ENCODE results near the gene C12orf76. TPM values are rescaled to one million over a fixed set of nuclear protein-coding genes. Genes with fewer than 3 reads are reported as not detected.

C12orf76 gene
- total RNA-seq, 1 experiment from 2014 or later = 14.2 TPM

GRCh38 chr12:109997393-109997792, 50.9 kb downstream of the C12orf76 start:
- no peaks in the 10 kb centered on the region for H3K9me3 Mint-ChIP-seq (ENCODE audit: low read depth, unreplicated experiment)
- BruUV-seq (replicated peaks) = no TSS peak
- CTCF ChIA-PET = no interaction called here

DNA sequence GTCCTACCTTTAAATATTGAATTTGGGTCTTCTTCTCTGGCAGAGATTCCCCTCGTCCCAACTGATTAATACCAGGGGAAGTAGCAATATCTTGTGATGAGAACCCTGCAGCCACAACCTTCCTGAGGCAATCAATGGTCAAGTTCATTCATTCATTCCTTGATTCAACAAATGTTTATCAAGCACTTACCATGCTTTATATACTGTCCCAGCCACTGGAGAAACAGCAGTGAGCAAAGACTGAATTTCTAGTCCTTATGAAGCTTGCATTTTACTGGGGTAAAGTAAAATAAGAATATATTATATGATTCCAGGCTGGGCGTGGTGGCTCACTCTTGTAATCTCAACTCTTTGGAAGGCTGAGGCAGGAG, 51.9 kb downstream of the C12orf76 start:
- Mint-ChIP-seq H3K4me3 (ENCODE audit: low read depth, unreplicated experiment) (peak overlapping the region; percentile 92), H3K36me3 (ENCODE audit: insufficient read depth, unreplicated experiment) (peaks cover 39% of the 10 kb centered on the region), H3K27ac (ENCODE audit: unreplicated experiment) (peak overlapping the region; percentile 50), H3K9me3 (ENCODE audit: low read depth, unreplicated experiment) (no peaks in the 10 kb centered on the region), H3K27me3 (ENCODE audit: unreplicated experiment) (no peaks in the 10 kb centered on the region), H3K4me1 (ENCODE audit: low read depth, unreplicated experiment) (peaks cover 23% of the 10 kb centered on the region)
- BruUV-seq (replicated peaks) = no TSS peak
- CTCF ChIA-PET = interaction anchor here (0.7 kb wide), 1 partner anchor 435 kb away, joined by 4 read pairs; no protein-coding TSS in a partner anchor
- intact Hi-C loops (cut with micrococcal nuclease; ENCODE audit: unreplicated experiment) = loop anchor here (5.0 kb wide), 1 partner anchor 44 kb away; no protein-coding TSS in a partner anchor
- TF ChIP-seq CTCF (IDR thresholded peaks at IDR 0.05; ENCODE audit: unreplicated experiment) = no peak
- DNase-seq = no peak

More at GRCh38 chr12:109997393-109997792, 50.9 kb downstream of the C12orf76 start:
- H3K27me3 Mint-ChIP-seq (ENCODE audit: unreplicated experiment) = no peaks in the 10 kb centered on the region
- peaks cover 25% of the 10 kb centered on the region for H3K4me1 Mint-ChIP-seq (ENCODE audit: low read depth, unreplicated experiment)
- no peak for DNase-seq
- TF ChIP-seq CTCF (IDR thresholded peaks at IDR 0.05; ENCODE audit: unreplicated experiment) = no peak
- H3K27ac Mint-ChIP-seq (ENCODE audit: unreplicated experiment) = no peak overlapping the region
- peak overlapping the region; percentile 97 for H3K4me3 Mint-ChIP-seq (ENCODE audit: low read depth, unreplicated experiment)
- intact Hi-C loops (cut with micrococcal nuclease; ENCODE audit: unreplicated experiment) = loop anchor here (5.0 kb wide), 1 partner anchor 45 kb away; no protein-coding TSS in a partner anchor
- H3K36me3 Mint-ChIP-seq (ENCODE audit: insufficient read depth, unreplicated experiment) = peaks cover 39% of the 10 kb centered on the region

DNA sequence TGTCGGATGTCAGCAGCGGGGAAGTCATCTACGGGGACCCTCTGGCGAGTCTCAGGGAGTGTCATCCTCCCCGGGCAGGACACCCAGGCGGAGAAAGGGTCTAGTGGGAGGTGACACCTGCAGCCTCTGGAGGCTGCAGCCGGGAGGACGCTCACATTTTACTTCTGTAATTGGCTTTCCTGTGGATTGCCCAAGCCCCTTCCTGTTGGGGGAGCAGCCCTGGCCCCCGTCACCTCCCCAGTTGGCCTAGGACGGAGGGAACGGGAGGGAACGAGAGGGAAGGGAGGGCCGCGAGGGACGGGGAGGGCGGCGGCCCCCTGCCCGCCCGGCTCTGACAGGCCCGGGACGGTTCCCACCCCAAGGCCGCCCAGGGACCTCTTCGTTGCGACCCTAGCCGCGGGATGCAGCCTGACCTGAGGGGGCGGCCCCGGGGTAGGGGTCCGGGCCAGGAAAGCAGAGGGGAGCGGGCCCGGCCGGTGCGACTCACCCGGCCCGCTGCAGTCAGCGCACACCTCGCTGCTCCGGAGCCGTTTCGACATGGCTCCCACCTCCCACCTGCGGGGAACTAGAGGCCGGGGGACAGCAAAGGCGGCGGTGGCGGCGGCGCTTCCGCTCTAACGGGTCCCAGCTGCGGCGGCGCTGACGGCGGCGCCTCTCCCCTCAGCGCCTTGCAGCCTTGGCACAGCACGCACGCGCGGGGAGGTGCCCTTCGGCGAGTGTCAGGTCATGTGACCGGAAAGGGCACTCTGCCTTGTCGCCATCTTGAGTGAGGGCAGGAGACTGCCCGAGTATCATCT, 52.4 kb downstream of the C12orf76 start, which contains the start of gene GIT2:
Gene GIT2 (minus strand): TSS at position 683 of the 797 bp plus-strand sequence. CDS start 144 bp downstream, at position 539.
- Mint-ChIP-seq H3K4me3 (ENCODE audit: low read depth, unreplicated experiment) (peak within 1 kb of the TSS; percentile 92), H3K27me3 (ENCODE audit: unreplicated experiment) (no peaks in the 10 kb centered on the region), H3K27ac (ENCODE audit: unreplicated experiment) (peak within 1 kb of the TSS; percentile 82), H3K36me3 (ENCODE audit: insufficient read depth, unreplicated experiment) (peaks cover 39% of the 10 kb centered on the region), H3K9me3 (ENCODE audit: low read depth, unreplicated experiment) (no peaks in the 10 kb centered on the region), H3K4me1 (ENCODE audit: low read depth, unreplicated experiment) (peaks cover 23% of the 10 kb centered on the region)
- DNase-seq = peak; percentile 95
- CTCF ChIA-PET = interaction anchor here (0.6 to 0.7 kb wide), 2 partner anchors 59 to 435 kb away, joined by 3 to 4 read pairs; no protein-coding TSS in a partner anchor
- peak; percentile 10 for TF ChIP-seq CTCF (IDR thresholded peaks at IDR 0.05; ENCODE audit: unreplicated experiment)
- BruUV-seq (replicated peaks) = no TSS peak
- intact Hi-C loops (cut with micrococcal nuclease; ENCODE audit: unreplicated experiment) = loop anchor here (5.0 kb wide), 1 partner anchor 44 kb away; no protein-coding TSS in a partner anchor

DNA sequence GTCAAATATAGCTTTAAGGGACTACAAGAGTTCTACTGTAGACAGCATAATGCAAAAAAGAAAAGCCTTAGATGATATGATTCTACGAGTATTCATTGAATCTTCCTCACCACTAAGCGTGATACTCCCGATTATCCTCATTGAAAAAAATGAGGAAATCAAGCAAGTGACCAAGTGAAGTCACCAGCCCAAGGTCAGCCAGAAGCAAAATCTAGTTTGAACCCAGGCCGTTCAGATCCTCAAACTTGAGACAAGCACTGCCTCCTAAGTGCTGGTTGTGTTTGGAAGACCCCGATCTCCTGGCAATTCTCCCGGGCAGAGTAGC, 53.0 kb downstream of the C12orf76 start:
- intact Hi-C loops (cut with micrococcal nuclease; ENCODE audit: unreplicated experiment) = loop anchor here (5.0 kb wide), 1 partner anchor 43 kb away; no protein-coding TSS in a partner anchor
- no peak for DNase-seq
- CTCF ChIA-PET = interaction anchor here (0.6 kb wide), 1 partner anchor 59 kb away, joined by 3 read pairs; no protein-coding TSS in a partner anchor

More for the DNA sequence above, 53.0 kb downstream of the C12orf76 start:
- Mint-ChIP-seq H3K27me3 (ENCODE audit: unreplicated experiment) (no peaks in the 10 kb centered on the region), H3K27ac (ENCODE audit: unreplicated experiment) (peak overlapping the region; percentile 82), H3K36me3 (ENCODE audit: insufficient read depth, unreplicated experiment) (peaks cover 39% of the 10 kb centered on the region), H3K9me3 (ENCODE audit: low read depth, unreplicated experiment) (no peaks in the 10 kb centered on the region), H3K4me1 (ENCODE audit: low read depth, unreplicated experiment) (peaks cover 23% of the 10 kb centered on the region), H3K4me3 (ENCODE audit: low read depth, unreplicated experiment) (peak overlapping the region; percentile 92)
- no peak for TF ChIP-seq CTCF (IDR thresholded peaks at IDR 0.05; ENCODE audit: unreplicated experiment)
- TSS peak; percentile 32 for BruUV-seq (replicated peaks)

Data from Calu3 (cell line).